K562 (cell line): Measurements from ENCODE around the gene TAF3. TPM values are rescaled to one million over a fixed set of nuclear protein-coding genes. Genes with fewer than 3 reads are reported as not detected.

Experiments used
- BMI1 ChIP-seq: fragments of 150-350 bp; IDR thresholded peaks from 2 replicates; pipeline ENCODE4 v1.6.1; 2014; ENCODE audit warnings: low read length
- CEBPG ChIP-seq, 3 experiments: fragments of 200-800 bp in 1 of 3; sonication (Bioruptor generic) in 1 of 3; sonication (generic) in 1 of 3; formaldehyde crosslinking in 1 of 3; IDR thresholded peaks in 2 of 3; conservative IDR thresholded peaks in 1 of 3; 2 replicates each; pipeline versions ENCODE4 v1.6.1 to v1.8.0; 2016 to 2022; ENCODE audit warnings: missing compliant biosample characterization in 2 of 3, missing genetic modification characterization in 2 of 3, mild to moderate bottlenecking in 1 of 3, missing genetic modification reagents in 1 of 3
- HEY1 ChIP-seq: fragments of 250-450 bp; sonication (Bioruptor Pico); IDR thresholded peaks from 2 replicates; pipeline ENCODE4 v1.5.0; 2020; ENCODE audit warnings: mild to moderate bottlenecking, moderate library complexity, borderline replicate concordance
- HMG20A ChIP-seq: fragments of 450-650 bp; formaldehyde crosslinking; conservative IDR thresholded peaks from 2 replicates; pipeline ENCODE4 v1.4.0; 2020; ENCODE audit warnings: mild to moderate bottlenecking, mixed read lengths
- L3MBTL2 ChIP-seq: fragments of 450-650 bp; IDR thresholded peaks from 2 replicates; pipeline ENCODE4 v1.6.1; 2016; ENCODE audit warnings: mild to moderate bottlenecking, moderate library complexity
- MLLT1 ChIP-seq, 2 experiments: fragments of 450-650 bp; IDR thresholded peaks; 2 replicates each; pipeline ENCODE4 v1.6.1; 2016
- MYC ChIP-seq, 2 experiments: fragments of 250-450 bp in 1 of 2; sonication (Bioruptor Pico) in 1 of 2; IDR thresholded peaks; 2 replicates each; pipeline versions ENCODE4 v1.5.1 to v1.6.1; 2012 to 2021; ENCODE audit warnings: low read depth in 2 of 2, borderline replicate concordance in 1 of 2, improper control_type of control experiment in 1 of 2, low read length in 1 of 2, mild to moderate bottlenecking in 1 of 2, moderate library complexity in 1 of 2
- PTTG1 ChIP-seq: fragments of 450-650 bp; IDR thresholded peaks from 2 replicates; pipeline ENCODE4 v1.6.1; 2016; ENCODE audit warnings: low read depth, mild to moderate bottlenecking, missing genetic modification characterization, missing compliant biosample characterization
- SNIP1 ChIP-seq: fragments of 450-650 bp; IDR thresholded peaks from 2 replicates; pipeline ENCODE4 v1.7.1; 2017; ENCODE audit warnings: low read depth, mild to moderate bottlenecking
- USF1 ChIP-seq: sonication (generic); formaldehyde crosslinking; IDR thresholded peaks from 2 replicates; pipeline ENCODE4 v1.9.0; 2022; ENCODE audit warnings: mild to moderate bottlenecking, missing genetic modification reagents
- ZBTB40 ChIP-seq, 2 experiments: fragments of 450-650 bp in 1 of 2; sonication (generic) in 1 of 2; formaldehyde crosslinking in 1 of 2; IDR thresholded peaks; 2 replicates each; pipeline versions ENCODE4 v1.7.1 to v1.9.0; 2016 to 2022; ENCODE audit warnings: inconsistent platforms in 1 of 2, mild to moderate bottlenecking in 1 of 2, missing genetic modification reagents in 1 of 2
- ZC3H11A ChIP-seq: IDR thresholded peaks from 2 replicates; pipeline ENCODE4 v1.6.1; 2012; ENCODE audit warnings: low read depth, low read length, improper control_type of control experiment
- ZNF561 ChIP-seq: fragments of 450-650 bp; formaldehyde crosslinking; conservative IDR thresholded peaks from 2 replicates; pipeline ENCODE4 v1.4.0; 2020; ENCODE audit warnings: mild to moderate bottlenecking, moderate library complexity
- polyA plus RNA-seq, 8 experiments: library from polyadenylated mRNA; depleted of rRNA in 4 of 8; stranded (reverse) in 5 of 8; unstranded in 3 of 8; fragments of >200 nt; fragmentation: Nextera tagmentation in 2 of 8; fragmentation: Illumina TruSeq in 1 of 8; extraction: Ambion mirVana in 2 of 8; extraction: Trizol in 1 of 8; gene quantifications; 2 replicates each; pipeline versions ENCODE4 v1.2.1 to v1.2.3, GENCODE V29; 2011 to 2014; ENCODE audit warnings: inconsistent platforms in 1 of 8, missing spikeins in 1 of 8
- total RNA-seq, 7 experiments: library from RNA; depleted of rRNA in 6 of 7; stranded (reverse); fragments of >200 nt in 6 of 7; fragmentation: Illumina TruSeq in 2 of 7; extraction: Trizol in 2 of 7; gene quantifications; 2 replicates each; pipeline versions ENCODE4 v1.2.1 to v1.2.3, GENCODE V29; 2011 to 2021; ENCODE audit warnings: low replicate concordance in 1 of 7
- TF ChIP-seq, protein P1 (sequence below): fragments of 250-450 bp; sonication (Bioruptor Pico); IDR thresholded peaks from 2 replicates; pipeline ENCODE4 v1.8.0; 2022; ENCODE audit warnings: moderate library complexity, mild to moderate bottlenecking, inconsistent platforms

The TAF3 gene
- total and polyA plus RNA-seq, 9 of the 15 experiments (the other 6 are each of a cell fraction or from before 2014, with no cell fraction given), result 1.5 to 9.9 (median 4.1) TPM

DNA sequence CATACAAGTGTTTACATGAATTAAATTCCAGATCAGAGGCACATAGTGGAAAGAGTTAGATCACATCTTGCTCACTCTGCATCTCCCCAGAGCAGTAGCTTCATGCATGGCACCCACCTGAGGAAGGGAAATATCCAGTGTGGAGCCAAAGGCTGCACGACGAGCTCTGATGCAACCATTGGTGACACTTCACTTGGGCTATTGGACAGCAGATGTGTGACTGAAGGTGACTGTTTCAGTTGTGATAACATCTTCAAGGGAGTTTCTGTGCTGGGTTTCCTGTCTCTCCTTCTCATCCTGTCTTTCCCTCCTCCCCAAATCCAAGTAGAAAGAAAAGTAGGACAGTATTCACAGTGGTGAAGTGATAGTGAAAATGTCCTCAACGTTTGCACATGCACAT lies 115.0 kb downstream of the TAF3 start (continued):
- no peak for TF ChIP-seq ZBTB40 (IDR thresholded peaks at IDR 0.05)
- no peak for TF ChIP-seq ZBTB40 (CRISPR knock-in tag; IDR thresholded peaks at IDR 0.05)
- peak; percentile 78 for TF ChIP-seq CEBPG (CRISPR knock-in tag; IDR thresholded peaks at IDR 0.05)
- TF ChIP-seq CEBPG (tag; conservative IDR thresholded peaks at IDR 0.05 in 1 of 2, IDR thresholded peaks at IDR 0.05 in 1 of 2), result peak; percentile 61 to 64; a peak in 3 of 4 replicates
- TF ChIP-seq MYC (IDR thresholded peaks at IDR 0.05; ENCODE audit: low read depth, low read length), result 0 out of 2 replicates have a peak, but pooled peaks have one; percentile 31
- TF ChIP-seq MYC (CRISPR knock-in tag; IDR thresholded peaks at IDR 0.05; ENCODE audit: borderline replicate concordance, low read depth), result no peak
- no peak for TF ChIP-seq HEY1
- TF ChIP-seq HMG20A (CRISPR knock-in tag), result no peak
- no peak for TF ChIP-seq ZC3H11A
- no peak for TF ChIP-seq PTTG1
- no peak for TF ChIP-seq MLLT1 (IDR thresholded peaks at IDR 0.05)
- no peak for TF ChIP-seq BMI1
- peak; percentile 51; the same call in 1 of the 2 replicates for TF ChIP-seq L3MBTL2
- TF ChIP-seq, protein P1, sequence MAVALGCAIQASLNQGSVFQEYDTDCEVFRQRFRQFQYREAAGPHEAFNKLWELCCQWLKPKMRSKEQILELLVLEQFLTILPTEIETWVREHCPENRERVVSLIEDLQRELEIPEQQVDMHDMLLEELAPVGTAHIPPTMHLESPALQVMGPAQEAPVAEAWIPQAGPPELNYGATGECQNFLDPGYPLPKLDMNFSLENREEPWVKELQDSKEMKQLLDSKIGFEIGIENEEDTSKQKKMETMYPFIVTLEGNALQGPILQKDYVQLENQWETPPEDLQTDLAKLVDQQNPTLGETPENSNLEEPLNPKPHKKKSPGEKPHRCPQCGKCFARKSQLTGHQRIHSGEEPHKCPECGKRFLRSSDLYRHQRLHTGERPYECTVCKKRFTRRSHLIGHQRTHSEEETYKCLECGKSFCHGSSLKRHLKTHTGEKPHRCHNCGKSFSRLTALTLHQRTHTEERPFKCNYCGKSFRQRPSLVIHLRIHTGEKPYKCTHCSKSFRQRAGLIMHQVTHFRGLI (CRISPR knock-in tag), result no peak
- no peak for TF ChIP-seq ZNF561
- no peak for TF ChIP-seq SNIP1
- no peak for TF ChIP-seq USF1 (CRISPR knock-in tag)
